ENCODE measurements around the gene CABLES1. TPM values are rescaled to one million over a fixed set of nuclear protein-coding genes. Genes with fewer than 3 reads are reported as not detected.
"Not testable (repeated sequence)": the region's sequence is repeated elsewhere in the genome, so short reads cannot be mapped to it uniquely, and the experiment has no call there.

Gene CABLES1
- total RNA-seq, 4 donors from 2014 or later = 6.6 to 28.5 (median 19.5) TPM

GRCh38 chr18:23154823-23155500, 19.7 kb downstream of the CABLES1 start:
- no peak for DNase-seq
- Histone ChIP-seq H3K4me3 (no peak overlapping the region), H3K36me3 (no peaks in the 10 kb centered on the region), H3K27me3 (no peaks in the 10 kb centered on the region), H3K9me3 (no peaks in the 10 kb centered on the region), H3K4me1 (no peaks in the 10 kb centered on the region), H3K27ac (no peak overlapping the region)
- no peak for TF ChIP-seq CTCF (IDR thresholded peaks at IDR 0.05)
- TF ChIP-seq POLR2A (IDR thresholded peaks at IDR 0.05) = no peak

GRCh38 chr18:23155537-23155936, 20.3 kb downstream of the CABLES1 start:
- Histone ChIP-seq H3K9me3 (no peaks in the 10 kb centered on the region), H3K27me3 (no peaks in the 10 kb centered on the region), H3K36me3 (no peaks in the 10 kb centered on the region), H3K4me3 (no peak overlapping the region), H3K4me1 (no peaks in the 10 kb centered on the region), H3K27ac (no peak overlapping the region)
- no peak for TF ChIP-seq CTCF (IDR thresholded peaks at IDR 0.05)
- TF ChIP-seq POLR2A (IDR thresholded peaks at IDR 0.05) = no peak
- DNase-seq = no peak

- Histone ChIP-seq H3K9me3 (no peaks in the 10 kb centered on the region), H3K4me1 (no peaks in the 10 kb centered on the region), H3K27ac (no peak overlapping the region), H3K36me3 (no peaks in the 10 kb centered on the region), H3K27me3 (no peaks in the 10 kb centered on the region), H3K4me3 (no peak overlapping the region)
- TF ChIP-seq POLR2A (IDR thresholded peaks at IDR 0.05) = no peak
- TF ChIP-seq CTCF (IDR thresholded peaks at IDR 0.05) = no peak
- no peak for DNase-seq
Observed at GRCh38 chr18:23156134-23156533, 20.8 kb downstream of the CABLES1 start.

- H3K9me3 ChIP-seq = no peaks in the 10 kb centered on the region
- H3K27me3 ChIP-seq = no peaks in the 10 kb centered on the region
- TF ChIP-seq POLR2A (IDR thresholded peaks at IDR 0.05) (no peak), CTCF (IDR thresholded peaks at IDR 0.05) (no peak)
- H3K36me3 ChIP-seq = no peaks in the 10 kb centered on the region
- DNase-seq = no peak
- no peak overlapping the region for H3K27ac ChIP-seq
- no peaks in the 10 kb centered on the region for H3K4me1 ChIP-seq
- H3K4me3 ChIP-seq = no peak overlapping the region
Observed at GRCh38 chr18:23158058-23158457, 22.8 kb downstream of the CABLES1 start.

- not testable (repeated sequence) for H3K4me3 ChIP-seq, H3K27me3 ChIP-seq, H3K9me3 ChIP-seq, H3K36me3 ChIP-seq, DNase-seq, H3K4me1 ChIP-seq, H3K27ac ChIP-seq
Observed at GRCh38 chr18:23158884-23159283, 23.6 kb downstream of the CABLES1 start.

- H3K9me3 ChIP-seq = no peaks in the 10 kb centered on the region
- no peak overlapping the region for H3K27ac ChIP-seq
- no peaks in the 10 kb centered on the region for H3K4me1 ChIP-seq
- no peaks in the 10 kb centered on the region for H3K36me3 ChIP-seq
- no peak overlapping the region for H3K4me3 ChIP-seq
- H3K27me3 ChIP-seq = no peaks in the 10 kb centered on the region
- TF ChIP-seq CTCF (IDR thresholded peaks at IDR 0.05) (no peak), POLR2A (IDR thresholded peaks at IDR 0.05) (no peak)
- no peak for DNase-seq
Observed at GRCh38 chr18:23159344-23159743, 24.1 kb downstream of the CABLES1 start.

Data from Peyer's patch (tissue), 4 donors.